GM06990 (cell line): Measurements from ENCODE around the gene PATJ.
"Not testable (repeated sequence)": the region's sequence is repeated elsewhere in the genome, so short reads cannot be mapped to it uniquely, and the experiment has no call there.

Experiments used
- DNase-seq: peaks from one replicate; pipeline ENCODE4 v3.0.0-alpha.2; 2011; ENCODE audit not compliant: insufficient read length; ENCODE audit errors: extremely low read depth
- H3K27me3 ChIP-seq: replicated peaks from 2 replicates; pipeline ENCODE4 v1.6.0; 2011; ENCODE audit warnings: low read length; ENCODE audit not compliant: control insufficient read depth, insufficient read depth
- H3K36me3 ChIP-seq: 2 replicates; pipeline ENCODE4 v1.5.1; 2011; ENCODE audit warnings: low read length; ENCODE audit not compliant: control insufficient read depth, insufficient read depth
- H3K4me3 ChIP-seq: replicated peaks from 2 replicates; pipeline ENCODE4 v1.5.1; 2011; ENCODE audit warnings: low read depth, mild to moderate bottlenecking, control low read depth, low read length
- CTCF ChIP-seq: IDR thresholded peaks from 2 replicates; pipeline ENCODE4 v1.5.1; 2011; ENCODE audit warnings: low read length, control low read depth, mild to moderate bottlenecking, inconsistent platforms; ENCODE audit not compliant: insufficient read depth, poor library complexity, severe bottlenecking

Gene PATJ

DNA sequence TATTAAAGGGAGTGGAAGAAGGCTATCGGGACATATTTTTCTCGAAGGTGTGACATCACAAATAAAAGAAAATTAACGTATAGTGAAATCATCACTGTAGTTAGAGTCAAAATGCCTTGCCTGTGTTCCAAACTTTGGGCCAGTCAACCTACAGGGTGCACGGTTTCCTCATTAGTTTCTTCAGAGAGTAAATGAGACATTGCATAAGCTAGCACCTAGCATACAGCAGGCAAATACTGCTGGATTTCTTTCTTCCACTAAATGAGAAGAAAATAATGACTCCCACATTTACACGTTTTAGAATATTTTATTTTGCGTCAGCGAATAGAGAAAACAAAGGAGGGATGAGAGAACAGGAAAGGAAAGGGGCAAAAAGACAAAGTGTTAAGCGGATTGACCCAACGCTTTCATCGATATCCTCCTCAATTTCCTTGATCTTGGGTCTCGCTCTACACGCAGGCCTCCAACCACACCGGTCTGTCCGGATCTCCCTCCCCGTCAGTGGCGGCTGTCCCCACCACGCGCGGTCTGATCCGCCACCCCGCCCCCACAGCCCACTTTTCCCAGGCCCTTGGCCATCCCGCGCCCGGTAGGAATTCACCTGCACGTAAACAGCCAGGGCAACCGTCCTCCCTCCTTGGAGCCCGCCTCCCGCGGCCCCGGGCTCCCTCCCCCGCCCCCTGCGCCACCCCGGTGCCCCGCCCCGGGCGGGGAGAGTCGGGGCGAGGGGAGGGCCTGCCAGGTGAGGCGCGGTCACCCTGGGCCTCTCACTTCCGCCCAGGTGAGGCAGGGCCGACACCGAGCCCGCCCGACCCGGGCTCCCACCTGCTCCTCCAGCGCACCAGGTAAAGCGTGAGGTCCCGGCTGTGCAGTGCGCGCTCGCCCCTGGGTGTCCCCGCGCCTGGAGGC lies at the start of gene PATJ:
PATJ (plus strand) TSS at position 770 of the 909 bp plus-strand sequence. CDS start 20,413 bp downstream, outside the sequence.
- peak; percentile 80 for DNase-seq
- Histone ChIP-seq H3K27me3 (no peaks in the 10 kb centered on the region), H3K4me3 (peak within 1 kb of the TSS; percentile 71), H3K36me3 (no peaks in the 10 kb centered on the region)
- no peak for TF ChIP-seq CTCF

- Histone ChIP-seq H3K27me3 (no peaks in the 10 kb centered on the region), H3K4me3 (no peak overlapping the region), H3K36me3 (no peaks in the 10 kb centered on the region; the same call in none of the 2 replicates)
- DNase-seq, result no peak
- TF ChIP-seq CTCF, result no peak
These were observed 42.1 kb upstream of the PATJ start for GRCh38 chr1:61699911-61700851.

GRCh38 chr1:61708953-61709907 lies 33.0 kb upstream of the PATJ start:
- Histone ChIP-seq H3K36me3 (peaks cover 7% of the 10 kb centered on the region), H3K4me3 (no peak overlapping the region), H3K27me3 (no peaks in the 10 kb centered on the region)
- DNase-seq, result no peak
- TF ChIP-seq CTCF, result no peak

DNA sequence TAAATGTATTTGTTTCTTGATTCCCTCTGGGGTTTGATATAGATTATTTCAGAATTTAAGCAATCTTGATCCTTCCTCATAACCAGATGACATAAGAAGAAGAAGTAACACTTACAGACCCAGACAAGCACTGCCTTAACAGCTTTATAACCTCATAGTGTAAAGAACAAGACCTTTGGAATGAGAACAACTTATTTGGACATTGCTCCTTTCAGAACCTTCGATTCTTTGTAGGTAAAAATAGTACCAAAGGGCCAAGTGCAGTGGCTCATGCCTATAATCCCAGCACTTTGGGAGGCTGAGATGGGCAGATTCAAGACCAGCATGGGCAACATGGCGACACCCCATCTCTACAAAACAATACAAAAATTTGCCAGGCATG lies 32.4 kb upstream of the PATJ start:
- Histone ChIP-seq H3K27me3 (no peaks in the 10 kb centered on the region), H3K36me3 (peaks cover 7% of the 10 kb centered on the region), H3K4me3 (no peak overlapping the region)
- no peak for DNase-seq
- no peak for TF ChIP-seq CTCF

DNA sequence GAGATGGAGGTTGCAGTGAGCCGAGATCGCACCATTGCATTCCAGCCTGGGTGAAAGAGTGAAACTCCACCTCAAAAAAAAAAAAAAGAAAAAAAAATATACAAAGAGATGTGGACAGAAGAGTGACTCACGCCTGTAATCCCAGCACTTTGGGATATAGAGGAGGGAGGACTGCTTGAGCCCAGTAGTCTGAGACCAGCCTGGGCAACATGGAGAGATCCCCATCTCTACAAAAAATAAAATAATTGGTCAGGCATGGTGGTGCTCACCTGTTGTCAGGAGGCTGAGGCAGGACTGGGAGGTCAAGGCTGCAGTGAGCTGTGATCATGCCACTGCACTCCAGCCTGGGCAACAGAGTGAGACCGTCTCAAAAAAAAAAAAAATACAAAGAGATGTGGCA lies 31.0 kb upstream of the PATJ start:
- not testable (repeated sequence) for H3K4me3 ChIP-seq, H3K27me3 ChIP-seq, H3K36me3 ChIP-seq, DNase-seq
